Esophagus (tissue), 2 donors: ENCODE measurements around the gene CCL27. TPM values are rescaled to one million over a fixed set of nuclear protein-coding genes. Genes with fewer than 3 reads are reported as not detected.

ENCODE experiments used
- H3K27ac ChIP-seq, 2 donors: one replicate each; pipeline ENCODE4 v1.5.1; 2013; ENCODE audit warnings: low read depth in 2 of 2, mild to moderate bottlenecking in 2 of 2, inconsistent platforms in 1 of 2, low read length in 1 of 2, moderate library complexity in 1 of 2
- H3K27me3 ChIP-seq, 2 donors: one replicate each; pipeline ENCODE4 v1.6.1; 2013; ENCODE audit warnings: low read length in 2 of 2, control low read depth in 1 of 2, mild to moderate bottlenecking in 1 of 2; ENCODE audit not compliant: insufficient read depth in 2 of 2, control insufficient read depth in 1 of 2
- H3K36me3 ChIP-seq, 2 donors: one replicate each; pipeline ENCODE4 v1.6.1; 2013; ENCODE audit warnings: low read length in 1 of 2; ENCODE audit not compliant: control insufficient read depth in 2 of 2, insufficient read depth in 2 of 2
- H3K4me1 ChIP-seq, 2 donors: one replicate each; pipeline ENCODE4 v1.6.1; 2013; ENCODE audit warnings: low read length in 1 of 2; ENCODE audit not compliant: control insufficient read depth in 2 of 2, insufficient read depth in 2 of 2
- H3K4me3 ChIP-seq, 2 donors: one replicate each; pipeline ENCODE4 v1.5.1; 2013; ENCODE audit warnings: low read length in 2 of 2, mild to moderate bottlenecking in 2 of 2, low read depth in 1 of 2, moderate library complexity in 1 of 2
- H3K9me3 ChIP-seq, 2 donors: one replicate each; pipeline ENCODE4 v1.6.1; 2013; ENCODE audit warnings: mild to moderate bottlenecking in 2 of 2, low read depth in 1 of 2, low read length in 1 of 2, moderate library complexity in 1 of 2; ENCODE audit not compliant: control insufficient read depth in 2 of 2, insufficient read depth in 1 of 2
- WGBS, 2 donors: extraction: QIAGEN DNeasy Blood & Tissue Kit; methylation state at CpG; one replicate each; pipeline ENCODE4 v1.1.7; 2013; 5-methylcytosine and 5-hydroxymethylcytosine counted together
- polyA plus RNA-seq, 2 donors: library from polyadenylated mRNA; stranded (reverse); fragments of 200-250 nt; gene quantifications; one replicate each; pipeline ENCODE4 v1.2.3, GENCODE V29; 2013
- donor health status: healthy with polysubstance abuse.
- donor health status: Bipolar disorder and iron deficiency.

CCL27 gene
- polyA plus RNA-seq, 2 donors: 0.16 to 0.58 TPM

GRCh38 chr9:34685591-34685990 lies 23.1 kb upstream of the CCL27 start:
- Histone ChIP-seq H3K27me3 (no peaks in the 10 kb centered on the region), H3K4me1 (peaks cover 0 to 5% of the 10 kb centered on the region in 2 donors), H3K27ac (no peak overlapping the region), H3K9me3 (no peaks in the 10 kb centered on the region), H3K36me3 (no peaks in the 10 kb centered on the region), H3K4me3 (no peak overlapping the region)
- 70 to 84% methylated on average over 4 of the region's 4 CpGs for WGBS, 2 donors

- Histone ChIP-seq H3K27me3 (no peaks in the 10 kb centered on the region), H3K9me3 (no peaks in the 10 kb centered on the region), H3K27ac (no peak overlapping the region), H3K4me3 (no peak overlapping the region), H3K36me3 (no peaks in the 10 kb centered on the region), H3K4me1 (peaks cover 0 to 4% of the 10 kb centered on the region in 2 donors)
- 91 to 96% methylated on average over 4 of the region's 4 CpGs for WGBS, 2 donors
These were observed 22.4 kb upstream of the CCL27 start for GRCh38 chr9:34684816-34685215.

GRCh38 chr9:34684145-34684544 lies 21.7 kb upstream of the CCL27 start:
- WGBS, 2 donors: 79 to 86% methylated on average over 4 of the region's 4 CpGs
- no peaks in the 10 kb centered on the region for H3K9me3 ChIP-seq
- H3K36me3 ChIP-seq: no peaks in the 10 kb centered on the region
- no peaks in the 10 kb centered on the region for H3K4me1 ChIP-seq
- H3K27ac ChIP-seq: no peak overlapping the region
- H3K4me3 ChIP-seq: no peak overlapping the region
- no peaks in the 10 kb centered on the region for H3K27me3 ChIP-seq

- Histone ChIP-seq H3K4me3 (no peak overlapping the region), H3K27me3 (no peaks in the 10 kb centered on the region), H3K36me3 (no peaks in the 10 kb centered on the region), H3K9me3 (no peaks in the 10 kb centered on the region), H3K4me1 (no peaks in the 10 kb centered on the region), H3K27ac (no peak overlapping the region)
- WGBS, 2 donors: 98 to 100% methylated on average over 2 of the region's 2 CpGs
These were observed 13.4 kb upstream of the CCL27 start for GRCh38 chr9:34675869-34676268.

- H3K27ac ChIP-seq: no peak overlapping the region
These were observed 12.7 kb upstream of the CCL27 start for GRCh38 chr9:34675048-34675714.

GRCh38 chr9:34674440-34674839 lies 12.0 kb upstream of the CCL27 start:
- H3K9me3 ChIP-seq: no peaks in the 10 kb centered on the region
- H3K4me1 ChIP-seq: no peaks in the 10 kb centered on the region
- no peaks in the 10 kb centered on the region for H3K27me3 ChIP-seq
- 66 to 70% methylated on average over 3 of the region's 3 CpGs for WGBS, 2 donors
- no peak overlapping the region for H3K4me3 ChIP-seq
- H3K36me3 ChIP-seq: no peaks in the 10 kb centered on the region
- H3K27ac ChIP-seq: no peak overlapping the region

More at GRCh38 chr9:34675048-34675714, 12.7 kb upstream of the CCL27 start:
- H3K36me3 ChIP-seq: no peaks in the 10 kb centered on the region
- H3K4me1 ChIP-seq: no peaks in the 10 kb centered on the region
- whole genome bisulfite sequencing, 2 donors: 37 to 47% methylated on average over 10 of the region's 10 CpGs
- no peaks in the 10 kb centered on the region for H3K9me3 ChIP-seq
- no peaks in the 10 kb centered on the region for H3K27me3 ChIP-seq
- H3K4me3 ChIP-seq: no peak overlapping the region

GRCh38 chr9:34671307-34671706 lies 8.8 kb upstream of the CCL27 start:
- WGBS, 2 donors: 91 to 95% methylated on average over 1 of the region's 1 CpG
- Histone ChIP-seq H3K27me3 (no peaks in the 10 kb centered on the region), H3K36me3 (no peaks in the 10 kb centered on the region), H3K4me3 (no peak overlapping the region), H3K27ac (no peak overlapping the region), H3K9me3 (no peaks in the 10 kb centered on the region), H3K4me1 (no peaks in the 10 kb centered on the region)

- H3K27me3 ChIP-seq: no peaks in the 10 kb centered on the region
- WGBS, 2 donors: 91 to 92% methylated on average over 5 of the region's 5 CpGs
- H3K4me1 ChIP-seq: no peaks in the 10 kb centered on the region
- no peak overlapping the region for H3K4me3 ChIP-seq
- no peak overlapping the region for H3K27ac ChIP-seq
- no peaks in the 10 kb centered on the region for H3K9me3 ChIP-seq
- H3K36me3 ChIP-seq: no peaks in the 10 kb centered on the region
These were observed 7.5 kb upstream of the CCL27 start for GRCh38 chr9:34669809-34670562.

GRCh38 chr9:34665381-34666250 lies 3.2 kb upstream of the CCL27 start:
- Histone ChIP-seq H3K36me3 (peaks cover 0 to 2% of the 10 kb centered on the region in 2 donors), H3K4me1 (peaks cover 3 to 7% of the 10 kb centered on the region in 2 donors), H3K4me3 (peak overlapping the region; percentile 53 to 63), H3K27me3 (no peaks in the 10 kb centered on the region), H3K27ac (peak overlapping the region; percentile 96 to 98), H3K9me3 (no peaks in the 10 kb centered on the region)
- WGBS, 2 donors: 2% methylated on average over 53 to 55 of the region's 55 CpGs
